ENCODE data around the gene DAP.

DNA sequence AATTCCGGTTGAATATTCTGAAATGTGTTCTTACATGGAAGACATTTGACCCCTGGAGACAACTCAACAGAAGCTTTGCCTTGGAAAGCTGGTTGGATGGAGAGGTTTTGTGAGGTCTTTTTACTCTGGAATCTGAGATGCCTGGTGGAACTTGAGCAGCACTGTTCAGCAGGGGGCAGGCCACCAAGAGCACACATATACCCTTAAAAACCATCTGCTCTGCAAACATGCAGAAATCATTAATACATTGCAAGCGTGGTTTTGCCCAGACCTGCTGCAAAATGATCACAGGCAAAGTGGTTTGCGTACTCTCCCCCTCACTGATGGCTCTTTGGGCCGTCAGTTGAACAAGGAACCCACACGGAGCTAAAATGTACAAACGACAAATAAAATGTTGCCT lies 32.8 kb upstream of the DAP start:
- TF ChIP-seq POLR2A (IDR thresholded peaks at IDR 0.05) = no peak
- TF ChIP-seq, protein P1, sequence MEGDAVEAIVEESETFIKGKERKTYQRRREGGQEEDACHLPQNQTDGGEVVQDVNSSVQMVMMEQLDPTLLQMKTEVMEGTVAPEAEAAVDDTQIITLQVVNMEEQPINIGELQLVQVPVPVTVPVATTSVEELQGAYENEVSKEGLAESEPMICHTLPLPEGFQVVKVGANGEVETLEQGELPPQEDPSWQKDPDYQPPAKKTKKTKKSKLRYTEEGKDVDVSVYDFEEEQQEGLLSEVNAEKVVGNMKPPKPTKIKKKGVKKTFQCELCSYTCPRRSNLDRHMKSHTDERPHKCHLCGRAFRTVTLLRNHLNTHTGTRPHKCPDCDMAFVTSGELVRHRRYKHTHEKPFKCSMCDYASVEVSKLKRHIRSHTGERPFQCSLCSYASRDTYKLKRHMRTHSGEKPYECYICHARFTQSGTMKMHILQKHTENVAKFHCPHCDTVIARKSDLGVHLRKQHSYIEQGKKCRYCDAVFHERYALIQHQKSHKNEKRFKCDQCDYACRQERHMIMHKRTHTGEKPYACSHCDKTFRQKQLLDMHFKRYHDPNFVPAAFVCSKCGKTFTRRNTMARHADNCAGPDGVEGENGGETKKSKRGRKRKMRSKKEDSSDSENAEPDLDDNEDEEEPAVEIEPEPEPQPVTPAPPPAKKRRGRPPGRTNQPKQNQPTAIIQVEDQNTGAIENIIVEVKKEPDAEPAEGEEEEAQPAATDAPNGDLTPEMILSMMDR (IDR thresholded peaks at IDR 0.05 in 8 of 11, conservative IDR thresholded peaks at IDR 0.05 in 3 of 11) = no peak

Measured in spleen (tissue), 7 donors.